Osteocyte (in vitro differentiated cells): ENCODE measurements around the gene WDR7. TPM values are rescaled to one million over a fixed set of nuclear protein-coding genes. Genes with fewer than 3 reads are reported as not detected.

Source experiments
- DNase-seq: peaks from one replicate; pipeline ENCODE4 v3.0.0; 2021; ENCODE audit warnings: mixed read lengths; ENCODE audit not compliant: unreplicated experiment; ENCODE audit errors: extremely low spot score
- H3K27ac Mint-ChIP-seq: one replicate; pipeline ENCODE4 v1.8.0; 2021; ENCODE audit warnings: mild to moderate bottlenecking, mixed read lengths; ENCODE audit not compliant: unreplicated experiment
- H3K27me3 Mint-ChIP-seq: one replicate; pipeline ENCODE4 v1.8.0; 2021; ENCODE audit warnings: mixed read lengths; ENCODE audit not compliant: unreplicated experiment
- H3K36me3 Mint-ChIP-seq: one replicate; pipeline ENCODE4 v1.8.0; 2021; ENCODE audit warnings: mixed read lengths; ENCODE audit not compliant: unreplicated experiment
- H3K4me1 Mint-ChIP-seq: one replicate; pipeline ENCODE4 v1.8.0; 2021; ENCODE audit warnings: mixed read lengths; ENCODE audit not compliant: unreplicated experiment
- H3K4me3 Mint-ChIP-seq: one replicate; pipeline ENCODE4 v1.8.0; 2021; ENCODE audit warnings: mild to moderate bottlenecking, moderate library complexity, mixed read lengths; ENCODE audit not compliant: unreplicated experiment
- H3K9me3 Mint-ChIP-seq: one replicate; pipeline ENCODE4 v1.8.0; 2021; ENCODE audit warnings: mixed read lengths; ENCODE audit not compliant: unreplicated experiment
- CTCF ChIP-seq: fragments of 200-600 bp; sonication (generic); IDR thresholded peaks from 2 replicates; pipeline ENCODE4 v1.5.0; 2021; ENCODE audit warnings: antibody characterized with exemption, mild to moderate bottlenecking, moderate library complexity
- total RNA-seq: library from RNA; stranded (reverse); gene quantifications from 2 replicates; pipeline ENCODE4 v1.2.1, GENCODE V29; 2021

WDR7 gene
- total RNA-seq, 1 donor from 2014 or later, result 25.9 TPM

DNA sequence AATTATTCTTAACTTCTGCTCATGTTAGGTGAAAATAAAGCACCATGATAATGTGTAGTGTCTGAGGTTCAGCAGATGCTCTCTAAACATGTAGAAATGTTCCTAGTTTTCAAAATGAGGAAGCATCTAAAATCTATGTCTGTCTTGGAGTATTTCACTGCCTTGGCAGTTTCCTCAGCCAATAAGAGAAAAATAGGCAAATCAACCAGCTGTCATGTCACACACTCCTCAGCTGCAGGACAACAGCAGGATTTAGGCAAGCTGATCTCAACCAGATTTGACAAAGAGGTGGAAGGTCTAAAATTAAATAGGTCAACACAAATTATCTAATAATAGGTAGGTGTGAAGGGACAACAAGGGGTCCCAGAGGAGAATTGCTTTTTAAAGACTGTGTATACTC is 331.6 kb downstream of the WDR7 start:
- no peak for TF ChIP-seq CTCF
- no peak for DNase-seq

GRCh38 chr18:56983275-56983992 is 332.3 kb downstream of the WDR7 start:
- Mint-ChIP-seq H3K27ac (no peak overlapping the region), H3K4me1 (no peaks in the 10 kb centered on the region), H3K36me3 (peaks cover 6% of the 10 kb centered on the region), H3K27me3 (no peaks in the 10 kb centered on the region), H3K4me3 (no peak overlapping the region), H3K9me3 (no peaks in the 10 kb centered on the region)
- TF ChIP-seq CTCF, result no peak
- DNase-seq, result no peak

More for the DNA sequence above, 331.6 kb downstream of the WDR7 start:
- no peak overlapping the region for H3K27ac Mint-ChIP-seq
- H3K4me1 Mint-ChIP-seq, result no peaks in the 10 kb centered on the region
- no peaks in the 10 kb centered on the region for H3K9me3 Mint-ChIP-seq
- peaks cover 6% of the 10 kb centered on the region for H3K36me3 Mint-ChIP-seq
- no peak overlapping the region for H3K4me3 Mint-ChIP-seq
- H3K27me3 Mint-ChIP-seq, result no peaks in the 10 kb centered on the region

DNA sequence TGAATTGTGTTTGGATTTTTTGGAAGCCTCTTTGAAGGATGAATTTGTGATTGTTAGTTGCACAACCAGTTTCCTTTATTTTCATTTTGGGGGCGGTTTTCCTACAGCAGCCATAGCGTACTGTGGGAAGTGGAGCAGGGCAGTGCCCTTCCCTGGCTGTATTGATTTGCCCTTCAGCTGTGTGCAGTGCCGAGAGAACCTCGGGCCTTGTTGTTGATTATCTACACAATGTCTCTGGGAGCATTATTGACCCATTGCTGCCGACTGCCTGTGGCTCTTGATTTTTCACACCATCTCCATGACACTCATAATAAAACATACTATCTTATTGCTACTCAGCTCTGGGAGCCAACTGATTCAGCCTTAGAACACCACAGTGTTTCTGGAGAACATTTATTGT is 333.6 kb downstream of the WDR7 start:
- Mint-ChIP-seq H3K9me3 (no peaks in the 10 kb centered on the region), H3K4me1 (no peaks in the 10 kb centered on the region), H3K4me3 (no peak overlapping the region), H3K27me3 (no peaks in the 10 kb centered on the region), H3K27ac (no peak overlapping the region), H3K36me3 (peaks cover 6% of the 10 kb centered on the region)
- no peak for TF ChIP-seq CTCF
- no peak for DNase-seq

GRCh38 chr18:56986829-56987228 is 335.7 kb downstream of the WDR7 start:
- Mint-ChIP-seq H3K27ac (no peak overlapping the region), H3K4me3 (no peak overlapping the region), H3K9me3 (no peaks in the 10 kb centered on the region), H3K27me3 (no peaks in the 10 kb centered on the region), H3K36me3 (no peaks in the 10 kb centered on the region), H3K4me1 (no peaks in the 10 kb centered on the region)
- DNase-seq, result no peak
- no peak for TF ChIP-seq CTCF

- no peaks in the 10 kb centered on the region for H3K36me3 Mint-ChIP-seq
- no peak for TF ChIP-seq CTCF
- H3K27me3 Mint-ChIP-seq, result no peaks in the 10 kb centered on the region
- no peak overlapping the region for H3K4me3 Mint-ChIP-seq
- no peaks in the 10 kb centered on the region for H3K9me3 Mint-ChIP-seq
- no peak overlapping the region for H3K27ac Mint-ChIP-seq
- H3K4me1 Mint-ChIP-seq, result no peaks in the 10 kb centered on the region
- DNase-seq, result no peak
These were observed 336.1 kb downstream of the WDR7 start for GRCh38 chr18:56987236-56987635.
